ENCODE results near the gene EYS. TPM values are rescaled to one million over a fixed set of nuclear protein-coding genes. Genes with fewer than 3 reads are reported as not detected.

The EYS gene
- total RNA-seq, 1 donor from 2014 or later: not detected

DNA sequence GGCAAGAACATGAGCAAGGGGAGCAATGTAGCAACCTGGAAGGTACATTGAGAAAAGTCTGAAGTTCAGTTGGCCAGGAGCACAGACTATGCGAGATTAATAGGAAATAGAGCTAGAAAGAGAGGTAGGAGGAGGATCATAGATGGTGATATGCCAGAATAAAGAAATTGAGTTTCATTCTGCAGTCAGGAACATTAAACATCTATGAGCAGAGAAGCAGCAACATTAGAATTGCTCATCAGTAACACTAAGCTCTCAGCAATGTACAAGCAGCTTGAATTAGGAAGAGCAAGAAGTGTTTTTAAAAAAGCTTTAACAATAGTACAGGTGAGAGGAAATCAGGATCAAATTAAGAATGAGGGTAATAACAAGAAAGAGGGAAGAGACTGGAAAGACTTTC, 1603.5 kb downstream of the EYS start:
- no peak for DNase-seq (ENCODE audit: low spot score in 2 of 2)
- Histone ChIP-seq H3K4me3 (no peak overlapping the region), H3K9me3 (no peaks in the 10 kb centered on the region), H3K4me1 (no peaks in the 10 kb centered on the region), H3K36me3 (no peaks in the 10 kb centered on the region), H3K27ac (no peak overlapping the region), H3K27me3 (no peaks in the 10 kb centered on the region)
- intact Hi-C loops (cut with DNase I): no loop called here
- TF ChIP-seq, protein P1, sequence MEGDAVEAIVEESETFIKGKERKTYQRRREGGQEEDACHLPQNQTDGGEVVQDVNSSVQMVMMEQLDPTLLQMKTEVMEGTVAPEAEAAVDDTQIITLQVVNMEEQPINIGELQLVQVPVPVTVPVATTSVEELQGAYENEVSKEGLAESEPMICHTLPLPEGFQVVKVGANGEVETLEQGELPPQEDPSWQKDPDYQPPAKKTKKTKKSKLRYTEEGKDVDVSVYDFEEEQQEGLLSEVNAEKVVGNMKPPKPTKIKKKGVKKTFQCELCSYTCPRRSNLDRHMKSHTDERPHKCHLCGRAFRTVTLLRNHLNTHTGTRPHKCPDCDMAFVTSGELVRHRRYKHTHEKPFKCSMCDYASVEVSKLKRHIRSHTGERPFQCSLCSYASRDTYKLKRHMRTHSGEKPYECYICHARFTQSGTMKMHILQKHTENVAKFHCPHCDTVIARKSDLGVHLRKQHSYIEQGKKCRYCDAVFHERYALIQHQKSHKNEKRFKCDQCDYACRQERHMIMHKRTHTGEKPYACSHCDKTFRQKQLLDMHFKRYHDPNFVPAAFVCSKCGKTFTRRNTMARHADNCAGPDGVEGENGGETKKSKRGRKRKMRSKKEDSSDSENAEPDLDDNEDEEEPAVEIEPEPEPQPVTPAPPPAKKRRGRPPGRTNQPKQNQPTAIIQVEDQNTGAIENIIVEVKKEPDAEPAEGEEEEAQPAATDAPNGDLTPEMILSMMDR (IDR thresholded peaks at IDR 0.05): no peak

DNA sequence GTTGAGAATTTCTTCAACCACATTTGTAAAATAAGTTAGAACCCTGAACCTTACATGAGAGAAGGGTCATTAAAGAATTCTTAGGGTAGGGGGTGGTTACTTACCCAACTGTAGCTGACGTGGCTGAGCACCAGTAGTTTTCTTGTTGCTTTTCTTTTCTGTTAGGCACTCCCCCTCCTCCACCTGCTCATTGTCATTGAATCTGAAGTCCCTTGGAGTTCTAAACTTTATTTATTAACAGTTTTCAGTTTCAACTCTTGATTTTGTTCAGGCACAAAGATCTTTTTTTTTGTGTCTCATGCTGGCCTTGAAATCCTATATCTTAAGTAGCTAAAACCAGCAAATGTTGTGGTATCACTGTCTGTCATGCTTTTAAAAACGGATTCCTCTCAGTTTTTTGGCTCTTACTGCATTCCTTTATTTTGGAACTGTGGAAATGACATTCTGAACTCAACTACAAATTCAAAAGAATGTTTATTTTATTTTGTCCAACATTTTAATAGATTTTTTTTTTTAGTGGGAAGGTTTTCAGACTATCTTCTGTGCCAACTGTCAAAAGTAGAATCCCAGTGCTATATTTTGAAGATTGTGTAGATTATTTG, 1606.2 kb downstream of the EYS start:
- no peak for DNase-seq (ENCODE audit: low spot score in 2 of 2)
- H3K4me3 ChIP-seq: no peak overlapping the region
- intact Hi-C loops (cut with DNase I): no loop called here
- no peaks in the 10 kb centered on the region for H3K4me1 ChIP-seq
- H3K27ac ChIP-seq: no peak overlapping the region
- TF ChIP-seq, protein P1 (IDR thresholded peaks at IDR 0.05): no peak
- no peaks in the 10 kb centered on the region for H3K9me3 ChIP-seq
- no peaks in the 10 kb centered on the region for H3K36me3 ChIP-seq
- H3K27me3 ChIP-seq: no peaks in the 10 kb centered on the region

DNA sequence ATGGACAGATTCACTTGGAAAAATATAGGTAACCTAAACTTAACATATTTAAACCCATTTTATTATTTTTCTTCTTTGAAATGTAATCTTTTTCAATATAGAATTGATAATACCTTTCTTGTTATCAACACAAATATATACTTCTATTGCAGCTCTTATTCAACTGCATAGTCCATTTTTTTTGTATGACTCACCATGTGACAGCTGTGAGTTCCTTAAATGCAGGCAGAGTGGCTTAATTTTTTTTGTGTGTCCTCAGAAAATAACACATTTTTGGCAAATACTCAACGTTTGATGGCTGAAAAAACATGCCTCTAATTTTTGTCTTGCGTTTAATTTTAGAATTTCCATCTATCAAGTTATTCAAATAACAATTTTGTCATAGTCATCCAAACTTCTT, 1616.7 kb downstream of the EYS start:
- intact Hi-C loops (cut with DNase I): no loop called here
- H3K4me3 ChIP-seq: no peak overlapping the region
- TF ChIP-seq, protein P1 (IDR thresholded peaks at IDR 0.05): no peak
- no peaks in the 10 kb centered on the region for H3K4me1 ChIP-seq
- no peaks in the 10 kb centered on the region for H3K36me3 ChIP-seq
- H3K9me3 ChIP-seq: no peaks in the 10 kb centered on the region
- H3K27me3 ChIP-seq: no peaks in the 10 kb centered on the region
- DNase-seq (ENCODE audit: low spot score in 2 of 2): no peak
- H3K27ac ChIP-seq: no peak overlapping the region

DNA sequence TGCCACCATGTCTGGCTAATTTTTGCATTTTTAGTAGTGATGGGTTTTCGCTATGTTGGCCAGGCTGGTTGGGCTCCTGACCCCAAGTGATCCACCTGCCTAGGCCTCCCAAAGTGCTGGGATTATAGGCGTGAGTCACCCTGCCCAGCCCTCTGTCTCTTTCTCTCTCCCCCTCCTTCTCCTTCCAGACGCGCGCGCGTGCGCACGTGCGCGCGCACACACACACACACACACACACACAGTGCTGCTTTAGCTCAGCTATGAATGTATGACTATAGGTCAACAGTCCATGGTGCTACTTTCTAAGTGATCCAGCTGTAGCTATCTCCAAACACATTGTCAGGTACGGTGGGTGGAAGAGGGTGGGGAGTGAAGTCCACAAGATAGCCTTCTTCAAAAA, 1621.9 kb downstream of the EYS start:
- Histone ChIP-seq H3K4me3 (no peak overlapping the region), H3K9me3 (no peaks in the 10 kb centered on the region), H3K27me3 (no peaks in the 10 kb centered on the region), H3K27ac (no peak overlapping the region), H3K36me3 (no peaks in the 10 kb centered on the region), H3K4me1 (no peaks in the 10 kb centered on the region)
- TF ChIP-seq, protein P1 (IDR thresholded peaks at IDR 0.05): no peak
- intact Hi-C loops (cut with DNase I): no loop called here
- no peak for DNase-seq (ENCODE audit: low spot score in 2 of 2)

DNA sequence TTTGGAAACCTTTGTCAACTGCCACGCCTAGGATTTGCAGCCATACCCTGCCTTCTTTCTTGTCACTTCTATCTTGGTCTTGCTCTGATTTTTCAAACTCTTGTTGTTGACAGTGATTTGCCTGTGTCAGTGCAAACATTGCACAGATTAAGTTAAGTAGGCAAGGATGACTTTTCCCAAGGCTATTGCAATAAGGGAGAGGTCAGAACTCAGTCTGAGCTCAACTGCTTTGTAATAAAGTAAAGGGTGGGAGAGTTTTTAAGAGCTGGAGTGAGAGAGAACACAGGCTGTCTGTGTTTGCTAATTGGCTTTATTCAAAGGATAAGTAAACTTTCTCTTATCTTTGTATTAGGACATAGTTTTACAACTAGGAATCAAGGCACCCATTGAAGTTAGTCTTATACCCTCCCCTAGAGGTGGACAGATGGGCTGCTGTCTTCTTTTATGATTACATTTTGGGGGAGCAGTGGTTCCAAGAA, 1622.8 kb downstream of the EYS start:
- Histone ChIP-seq H3K27me3 (no peaks in the 10 kb centered on the region), H3K27ac (no peak overlapping the region), H3K4me3 (no peak overlapping the region), H3K9me3 (no peaks in the 10 kb centered on the region), H3K4me1 (no peaks in the 10 kb centered on the region), H3K36me3 (no peaks in the 10 kb centered on the region)
- intact Hi-C loops (cut with DNase I): no loop called here
- no peak for DNase-seq (ENCODE audit: low spot score in 2 of 2)
- TF ChIP-seq, protein P1 (IDR thresholded peaks at IDR 0.05): no peak

DNA sequence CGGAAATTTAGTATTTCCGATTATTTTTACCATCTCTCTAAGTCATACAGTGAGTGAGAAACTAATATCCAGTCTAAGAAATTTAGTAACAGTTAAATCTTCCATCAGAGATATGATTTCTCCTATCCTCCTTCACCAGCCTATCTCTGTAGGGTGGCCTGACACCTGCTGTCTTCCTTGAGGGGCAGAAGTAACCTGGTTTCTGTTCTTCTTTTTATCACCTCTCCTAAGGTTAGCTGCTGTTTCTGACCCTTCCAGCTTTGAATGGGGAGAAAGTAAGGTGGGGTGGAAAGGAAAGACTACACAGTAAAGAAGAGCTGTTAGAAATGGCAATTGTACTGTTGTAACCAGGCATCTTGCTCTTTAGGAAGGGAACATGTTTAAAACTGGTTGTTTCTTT, 1623.8 kb downstream of the EYS start:
- no peak for DNase-seq (ENCODE audit: low spot score in 2 of 2)
- no peaks in the 10 kb centered on the region for H3K27me3 ChIP-seq
- no peaks in the 10 kb centered on the region for H3K9me3 ChIP-seq
- no peak overlapping the region for H3K27ac ChIP-seq
- TF ChIP-seq, protein P1 (IDR thresholded peaks at IDR 0.05): no peak
- intact Hi-C loops (cut with DNase I): no loop called here
- no peaks in the 10 kb centered on the region for H3K36me3 ChIP-seq
- no peak overlapping the region for H3K4me3 ChIP-seq
- no peaks in the 10 kb centered on the region for H3K4me1 ChIP-seq

Measured in ascending aorta (tissue), 2 donors.